Pancreas (tissue), 10 donors: ENCODE results near the gene NPHS2. TPM values are rescaled to one million over a fixed set of nuclear protein-coding genes. Genes with fewer than 3 reads are reported as not detected.
A peak's percentile ranks its signal among the peaks of the same experiment; 100 is the strongest.
"Not testable (repeated sequence)": the region's sequence is repeated elsewhere in the genome, so short reads cannot be mapped to it uniquely, and the experiment has no call there.

Experiments used
- ATAC-seq, 4 donors: fragments of 200-7000 bp; cut with Tn5 transposase; one replicate each; pipeline versions ENCODE4 v1.8.0 to v1.9.1; 2020; ENCODE audit warnings: mild to moderate bottlenecking in 4 of 4, moderate library complexity in 4 of 4
- DNase-seq, 6 donors: peaks; one replicate each; pipeline ENCODE4 v3.0.0-alpha.2; 2020
- FAIRE-seq: peaks from 2 replicates; lab custom pipeline; 2012; peaks lifted over from hg19 to GRCh38; lab: Jason Lieb, UNC
- H3K27ac ChIP-seq, 4 donors: fragments of 200-600 bp; sonication (generic); 1 replicate in 3 of 4; 2 replicates in 1 of 4; pipeline versions ENCODE4 v1.5.0 to v1.8.0; 2020
- H3K27me3 ChIP-seq, 4 donors: fragments of 200-600 bp; one replicate each; pipeline ENCODE4 v1.8.0; 2021
- H3K36me3 ChIP-seq, 3 donors: fragments of 200-600 bp; sonication (generic) in 1 of 3; one replicate each; pipeline versions ENCODE4 v1.5.0 to v1.8.0; 2020 to 2021
- H3K4me1 ChIP-seq, 3 donors: fragments of 200-600 bp; one replicate each; pipeline ENCODE4 v1.8.0; 2021
- H3K4me3 ChIP-seq, 4 donors: fragments of 200-600 bp; sonication (generic) in 2 of 4; one replicate each; pipeline versions ENCODE4 v1.5.0 to v1.8.0; 2020 to 2021
- H3K9me3 ChIP-seq, 4 donors: fragments of 200-600 bp; one replicate each; pipeline ENCODE4 v1.8.0; 2021
- WGBS, 2 donors: extraction: QIAGEN DNeasy Blood & Tissue Kit; methylation state at CpG; one replicate each; pipeline ENCODE4 v1.1.7; 2013; 5-methylcytosine and 5-hydroxymethylcytosine counted together
- intact Hi-C, 3 donors: fragments of 100-400 bp; cut with DNase I; formaldehyde crosslinking; loops; one replicate each; pipeline versions ENCODE4 v1.11.1 to v1.14.2; 2022
- polyA plus RNA-seq, 2 donors: library from polyadenylated mRNA; stranded (reverse); fragments of 200-250 nt; gene quantifications; one replicate each; pipeline ENCODE4 v1.2.3, GENCODE V29; 2013
- total RNA-seq, 6 donors: library from RNA; stranded (reverse); fragmentation: NEBNext Ultra II Directional in 4 of 6; extraction: Animal tissue kit (Norgen Biotek cat#: 25700) in 4 of 6; gene quantifications; one replicate each; pipeline versions ENCODE4 v1.2.1 to v1.2.4, GENCODE V29; 2021 to 2023
- TF ChIP-seq, protein P1 (sequence below), 4 donors: fragments of 200-600 bp; sonication (generic) in 3 of 4; IDR thresholded peaks; one replicate each; pipeline versions ENCODE4 v1.5.0 to v1.8.0; 2021; ENCODE audit warnings: antibody characterized with exemption in 4 of 4
- donor health status: healthy with polysubstance abuse.
- donor health status: DM: no; HTN: no; CAD: no; lungs with moderate emphysema.
- donor health status: DM: no; HTN: no; CAD: no.
- donor health status: control.
- donor health status: control.
- donor health status: Bipolar disorder and iron deficiency.
- donor health status: DM: yes; HTN: yes; CAD: no.
- donor health status: DM: no; HTN: no; CAD: no.
- donor health status: DM: no; HTN: no; CAD: no.
- donor health status: DM: yes; HTN: yes; CAD: no.

Gene NPHS2
- total and polyA plus RNA-seq, 8 donors = 0.12 TPM; not detected in 7

DNA sequence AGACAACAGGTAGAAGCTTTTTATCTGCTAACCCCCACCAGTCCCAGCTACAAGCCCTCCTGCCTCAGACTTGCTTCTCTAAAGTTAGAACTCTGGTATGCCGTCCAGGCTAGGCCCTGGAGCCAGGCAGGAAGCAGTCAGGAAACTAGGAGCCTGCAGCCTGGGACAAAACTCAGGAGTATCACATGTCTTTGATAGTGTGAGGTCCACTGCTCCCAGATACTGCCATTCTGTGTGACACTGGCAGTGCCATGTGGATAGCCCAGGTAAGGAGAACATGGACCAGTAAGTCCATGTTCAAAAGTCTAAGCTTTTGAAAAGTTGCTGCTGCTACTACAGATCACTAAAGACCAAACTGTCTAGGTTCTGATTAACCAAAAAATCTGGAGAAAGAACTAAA is 45.4 kb downstream of the NPHS2 start:
- FAIRE-seq (no peak), DNase-seq (no peak), ATAC-seq (no peak)
- TF ChIP-seq, protein P1, sequence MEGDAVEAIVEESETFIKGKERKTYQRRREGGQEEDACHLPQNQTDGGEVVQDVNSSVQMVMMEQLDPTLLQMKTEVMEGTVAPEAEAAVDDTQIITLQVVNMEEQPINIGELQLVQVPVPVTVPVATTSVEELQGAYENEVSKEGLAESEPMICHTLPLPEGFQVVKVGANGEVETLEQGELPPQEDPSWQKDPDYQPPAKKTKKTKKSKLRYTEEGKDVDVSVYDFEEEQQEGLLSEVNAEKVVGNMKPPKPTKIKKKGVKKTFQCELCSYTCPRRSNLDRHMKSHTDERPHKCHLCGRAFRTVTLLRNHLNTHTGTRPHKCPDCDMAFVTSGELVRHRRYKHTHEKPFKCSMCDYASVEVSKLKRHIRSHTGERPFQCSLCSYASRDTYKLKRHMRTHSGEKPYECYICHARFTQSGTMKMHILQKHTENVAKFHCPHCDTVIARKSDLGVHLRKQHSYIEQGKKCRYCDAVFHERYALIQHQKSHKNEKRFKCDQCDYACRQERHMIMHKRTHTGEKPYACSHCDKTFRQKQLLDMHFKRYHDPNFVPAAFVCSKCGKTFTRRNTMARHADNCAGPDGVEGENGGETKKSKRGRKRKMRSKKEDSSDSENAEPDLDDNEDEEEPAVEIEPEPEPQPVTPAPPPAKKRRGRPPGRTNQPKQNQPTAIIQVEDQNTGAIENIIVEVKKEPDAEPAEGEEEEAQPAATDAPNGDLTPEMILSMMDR (IDR thresholded peaks at IDR 0.05) = no peak
- Histone ChIP-seq H3K27ac (no peak overlapping the region), H3K36me3 (no peaks in the 10 kb centered on the region), H3K9me3 (no peaks in the 10 kb centered on the region), H3K4me1 (no peaks in the 10 kb centered on the region), H3K4me3 (no peak overlapping the region), H3K27me3 (no peaks in the 10 kb centered on the region)
- intact Hi-C loops = no loop called here
- 67 to 92% methylated on average over 1 of the region's 1 CpG for WGBS, 2 donors

- H3K4me3 ChIP-seq = no peak overlapping the region
- WGBS, 2 donors = 82 to 86% methylated on average over 8 of the region's 8 CpGs
- TF ChIP-seq, protein P1 (IDR thresholded peaks at IDR 0.05) = no peak
- H3K27me3 ChIP-seq = no peaks in the 10 kb centered on the region
- intact Hi-C loops = no loop called here
- DNase-seq = no peak
- ATAC-seq = no peak
- no peaks in the 10 kb centered on the region for H3K36me3 ChIP-seq
- H3K4me1 ChIP-seq = no peaks in the 10 kb centered on the region
- no peak for FAIRE-seq
- no peaks in the 10 kb centered on the region for H3K9me3 ChIP-seq
- no peak overlapping the region for H3K27ac ChIP-seq
Observed at GRCh38 chr1:179529482-179530195, 46.1 kb downstream of the NPHS2 start.

DNA sequence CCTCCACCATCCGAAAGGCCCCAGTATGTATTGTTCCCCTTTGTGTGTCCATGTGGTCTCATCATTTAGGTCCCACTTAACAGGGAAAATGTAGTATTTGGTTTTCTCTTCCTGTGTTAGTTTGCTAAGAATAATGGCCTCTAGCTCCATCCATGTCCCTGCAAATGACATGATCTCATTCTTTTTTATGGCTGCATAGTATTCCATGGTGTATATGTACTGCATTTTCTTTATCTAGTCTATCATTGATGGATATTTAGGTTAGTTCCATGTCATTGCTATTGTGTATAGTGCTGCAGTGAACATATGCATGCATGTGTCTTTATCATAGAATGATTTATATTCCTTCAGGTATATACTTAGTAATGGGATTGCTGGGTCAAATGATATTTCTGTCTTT is 57.2 kb downstream of the NPHS2 start:
- H3K36me3 ChIP-seq, H3K27me3 ChIP-seq, DNase-seq, H3K9me3 ChIP-seq, FAIRE-seq, H3K27ac ChIP-seq, H3K4me3 ChIP-seq, intact Hi-C loops, H3K4me1 ChIP-seq, ATAC-seq: not testable (repeated sequence)
- WGBS, 2 donors = 93 to 96% methylated on average over 1 of the region's 1 CpG

DNA sequence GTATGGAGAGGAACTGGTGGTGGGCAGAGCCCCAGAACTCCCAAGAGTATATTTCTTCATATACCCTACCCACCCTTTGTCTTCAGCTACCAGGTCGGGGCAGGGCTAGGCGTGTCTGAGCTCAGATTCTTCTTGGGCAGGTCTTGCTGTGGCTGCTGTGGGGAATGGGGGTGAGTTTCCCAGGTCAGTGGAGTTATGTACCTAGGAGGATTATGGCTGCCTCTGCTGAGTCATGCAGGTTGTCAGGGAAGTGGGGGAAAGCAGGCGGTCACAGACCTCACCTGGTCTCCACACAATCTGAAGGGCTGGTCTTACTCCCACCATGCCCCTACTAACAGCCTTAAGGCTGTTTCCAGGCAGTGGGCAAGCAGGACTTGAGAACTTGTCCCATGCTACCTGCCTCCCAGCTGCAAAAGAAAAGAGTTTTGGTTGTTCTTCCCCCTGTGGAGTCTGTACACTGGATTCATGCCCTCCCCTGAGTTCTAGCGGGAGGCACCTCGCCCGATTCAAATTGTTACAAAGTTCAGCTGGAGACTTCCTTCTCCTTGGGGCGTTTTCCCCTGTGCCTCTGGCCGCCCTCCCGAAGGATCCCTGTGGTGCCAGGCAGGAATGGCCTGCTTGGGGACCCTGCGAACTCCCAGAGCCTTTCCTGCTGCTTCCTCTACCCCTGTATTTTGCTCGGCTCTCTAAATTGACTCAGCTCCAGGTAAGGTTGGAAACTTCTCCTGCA is 58.6 kb downstream of the NPHS2 start:
- 58 to 68% methylated on average over 11 of the region's 11 CpGs for WGBS, 2 donors
- no peak for FAIRE-seq
- peak in 1 of 4 donors; percentile 40 for ATAC-seq
- TF ChIP-seq, protein P1 (IDR thresholded peaks at IDR 0.05) = no peak
- no peak overlapping the region for H3K27ac ChIP-seq
- no peaks in the 10 kb centered on the region for H3K9me3 ChIP-seq
- H3K36me3 ChIP-seq = no peaks in the 10 kb centered on the region
- no peak for DNase-seq
- no peaks in the 10 kb centered on the region for H3K27me3 ChIP-seq
- no peaks in the 10 kb centered on the region for H3K4me1 ChIP-seq
- intact Hi-C loops = no loop called here
- no peak overlapping the region for H3K4me3 ChIP-seq

- H3K36me3 ChIP-seq = no peaks in the 10 kb centered on the region
- H3K27ac ChIP-seq = no peak overlapping the region
- WGBS, 2 donors = 35 to 43% methylated on average over 2 of the region's 2 CpGs
- intact Hi-C loops = no loop called here
- FAIRE-seq = no peak
- H3K9me3 ChIP-seq = no peaks in the 10 kb centered on the region
- H3K27me3 ChIP-seq = no peaks in the 10 kb centered on the region
- no peak overlapping the region for H3K4me3 ChIP-seq
- H3K4me1 ChIP-seq = no peaks in the 10 kb centered on the region
- TF ChIP-seq, protein P1 (IDR thresholded peaks at IDR 0.05) = no peak
- no peak for DNase-seq
- ATAC-seq = no peak
Observed at GRCh38 chr1:179510038-179510437, 65.7 kb downstream of the NPHS2 start.
